Measurements from ENCODE around the gene ITGA7. TPM values are rescaled to one million over a fixed set of nuclear protein-coding genes. Genes with fewer than 3 reads are reported as not detected.

Gene ITGA7
- total and polyA plus RNA-seq, 2 of the 8 experiments (the other 6 are each of a cell fraction or from before 2014, with no cell fraction given): 57.6 to 86.1 TPM

GRCh38 chr12:55716582-55716957 is 8.9 kb upstream of the ITGA7 start (continued):
- TF ChIP-seq, protein P1, sequence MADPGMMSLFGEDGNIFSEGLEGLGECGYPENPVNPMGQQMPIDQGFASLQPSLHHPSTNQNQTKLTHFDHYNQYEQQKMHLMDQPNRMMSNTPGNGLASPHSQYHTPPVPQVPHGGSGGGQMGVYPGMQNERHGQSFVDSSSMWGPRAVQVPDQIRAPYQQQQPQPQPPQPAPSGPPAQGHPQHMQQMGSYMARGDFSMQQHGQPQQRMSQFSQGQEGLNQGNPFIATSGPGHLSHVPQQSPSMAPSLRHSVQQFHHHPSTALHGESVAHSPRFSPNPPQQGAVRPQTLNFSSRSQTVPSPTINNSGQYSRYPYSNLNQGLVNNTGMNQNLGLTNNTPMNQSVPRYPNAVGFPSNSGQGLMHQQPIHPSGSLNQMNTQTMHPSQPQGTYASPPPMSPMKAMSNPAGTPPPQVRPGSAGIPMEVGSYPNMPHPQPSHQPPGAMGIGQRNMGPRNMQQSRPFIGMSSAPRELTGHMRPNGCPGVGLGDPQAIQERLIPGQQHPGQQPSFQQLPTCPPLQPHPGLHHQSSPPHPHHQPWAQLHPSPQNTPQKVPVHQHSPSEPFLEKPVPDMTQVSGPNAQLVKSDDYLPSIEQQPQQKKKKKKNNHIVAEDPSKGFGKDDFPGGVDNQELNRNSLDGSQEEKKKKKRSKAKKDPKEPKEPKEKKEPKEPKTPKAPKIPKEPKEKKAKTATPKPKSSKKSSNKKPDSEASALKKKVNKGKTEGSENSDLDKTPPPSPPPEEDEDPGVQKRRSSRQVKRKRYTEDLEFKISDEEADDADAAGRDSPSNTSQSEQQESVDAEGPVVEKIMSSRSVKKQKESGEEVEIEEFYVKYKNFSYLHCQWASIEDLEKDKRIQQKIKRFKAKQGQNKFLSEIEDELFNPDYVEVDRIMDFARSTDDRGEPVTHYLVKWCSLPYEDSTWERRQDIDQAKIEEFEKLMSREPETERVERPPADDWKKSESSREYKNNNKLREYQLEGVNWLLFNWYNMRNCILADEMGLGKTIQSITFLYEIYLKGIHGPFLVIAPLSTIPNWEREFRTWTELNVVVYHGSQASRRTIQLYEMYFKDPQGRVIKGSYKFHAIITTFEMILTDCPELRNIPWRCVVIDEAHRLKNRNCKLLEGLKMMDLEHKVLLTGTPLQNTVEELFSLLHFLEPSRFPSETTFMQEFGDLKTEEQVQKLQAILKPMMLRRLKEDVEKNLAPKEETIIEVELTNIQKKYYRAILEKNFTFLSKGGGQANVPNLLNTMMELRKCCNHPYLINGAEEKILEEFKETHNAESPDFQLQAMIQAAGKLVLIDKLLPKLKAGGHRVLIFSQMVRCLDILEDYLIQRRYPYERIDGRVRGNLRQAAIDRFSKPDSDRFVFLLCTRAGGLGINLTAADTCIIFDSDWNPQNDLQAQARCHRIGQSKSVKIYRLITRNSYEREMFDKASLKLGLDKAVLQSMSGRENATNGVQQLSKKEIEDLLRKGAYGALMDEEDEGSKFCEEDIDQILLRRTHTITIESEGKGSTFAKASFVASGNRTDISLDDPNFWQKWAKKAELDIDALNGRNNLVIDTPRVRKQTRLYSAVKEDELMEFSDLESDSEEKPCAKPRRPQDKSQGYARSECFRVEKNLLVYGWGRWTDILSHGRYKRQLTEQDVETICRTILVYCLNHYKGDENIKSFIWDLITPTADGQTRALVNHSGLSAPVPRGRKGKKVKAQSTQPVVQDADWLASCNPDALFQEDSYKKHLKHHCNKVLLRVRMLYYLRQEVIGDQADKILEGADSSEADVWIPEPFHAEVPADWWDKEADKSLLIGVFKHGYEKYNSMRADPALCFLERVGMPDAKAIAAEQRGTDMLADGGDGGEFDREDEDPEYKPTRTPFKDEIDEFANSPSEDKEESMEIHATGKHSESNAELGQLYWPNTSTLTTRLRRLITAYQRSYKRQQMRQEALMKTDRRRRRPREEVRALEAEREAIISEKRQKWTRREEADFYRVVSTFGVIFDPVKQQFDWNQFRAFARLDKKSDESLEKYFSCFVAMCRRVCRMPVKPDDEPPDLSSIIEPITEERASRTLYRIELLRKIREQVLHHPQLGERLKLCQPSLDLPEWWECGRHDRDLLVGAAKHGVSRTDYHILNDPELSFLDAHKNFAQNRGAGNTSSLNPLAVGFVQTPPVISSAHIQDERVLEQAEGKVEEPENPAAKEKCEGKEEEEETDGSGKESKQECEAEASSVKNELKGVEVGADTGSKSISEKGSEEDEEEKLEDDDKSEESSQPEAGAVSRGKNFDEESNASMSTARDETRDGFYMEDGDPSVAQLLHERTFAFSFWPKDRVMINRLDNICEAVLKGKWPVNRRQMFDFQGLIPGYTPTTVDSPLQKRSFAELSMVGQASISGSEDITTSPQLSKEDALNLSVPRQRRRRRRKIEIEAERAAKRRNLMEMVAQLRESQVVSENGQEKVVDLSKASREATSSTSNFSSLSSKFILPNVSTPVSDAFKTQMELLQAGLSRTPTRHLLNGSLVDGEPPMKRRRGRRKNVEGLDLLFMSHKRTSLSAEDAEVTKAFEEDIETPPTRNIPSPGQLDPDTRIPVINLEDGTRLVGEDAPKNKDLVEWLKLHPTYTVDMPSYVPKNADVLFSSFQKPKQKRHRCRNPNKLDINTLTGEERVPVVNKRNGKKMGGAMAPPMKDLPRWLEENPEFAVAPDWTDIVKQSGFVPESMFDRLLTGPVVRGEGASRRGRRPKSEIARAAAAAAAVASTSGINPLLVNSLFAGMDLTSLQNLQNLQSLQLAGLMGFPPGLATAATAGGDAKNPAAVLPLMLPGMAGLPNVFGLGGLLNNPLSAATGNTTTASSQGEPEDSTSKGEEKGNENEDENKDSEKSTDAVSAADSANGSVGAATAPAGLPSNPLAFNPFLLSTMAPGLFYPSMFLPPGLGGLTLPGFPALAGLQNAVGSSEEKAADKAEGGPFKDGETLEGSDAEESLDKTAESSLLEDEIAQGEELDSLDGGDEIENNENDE (IDR thresholded peaks at IDR 0.05; ENCODE audit: insufficient replicate concordance, low read length): no peak
